Motor neuron (in vitro differentiated cells): ENCODE data around the gene ZNF335. TPM values are rescaled to one million over a fixed set of nuclear protein-coding genes. Genes with fewer than 3 reads are reported as not detected.

Experiments
- ATAC-seq, 8 experiments: fragments of 200-7000 bp; cut with Tn5 transposase; replicated peaks in 6 of 8; 2 replicates each; pipeline ENCODE4 v1.8.0; 2021; ENCODE audit warnings: mild to moderate bottlenecking in 8 of 8, moderate library complexity in 8 of 8
- H3K27ac ChIP-seq, 2 donors: fragments of 250-450 bp; sonication (Bioruptor Pico); 2 replicates each; pipeline ENCODE4 v1.9.0; 2021; ENCODE audit warnings: antibody characterized with exemption in 2 of 2, mild to moderate bottlenecking in 2 of 2, moderate library complexity in 1 of 2
- H3K4me1 ChIP-seq, 2 donors: fragments of 250-450 bp; sonication (Bioruptor Pico); replicated peaks in 1 of 2; 2 replicates each; pipeline ENCODE4 v1.6.1; 2021; ENCODE audit warnings: antibody characterized with exemption in 2 of 2, mild to moderate bottlenecking in 2 of 2, moderate library complexity in 1 of 2
- H3K4me3 ChIP-seq, 5 donors: fragments of 250-450 bp; sonication (Bioruptor Pico); 2 replicates each; pipeline ENCODE4 v1.9.0; 2021; ENCODE audit warnings: antibody characterized with exemption in 5 of 5, mild to moderate bottlenecking in 5 of 5, moderate library complexity in 4 of 5
- WGBS, 10 experiments: fragments of 450-650 bp; shearing (Covaris generic); methylation state at CpG; one replicate each; pipeline ENCODE4 v1.0.0; 2022; 5-methylcytosine and 5-hydroxymethylcytosine counted together
- in situ Hi-C, 9 experiments: fragments of 400-800 bp; cut with MboI; loops; one replicate each; pipeline ENCODE4 v1.15.0; 2021; ENCODE audit warnings: low sequenced_read_pairs in 9 of 9, low pct_unique_long_range_greater_than_20kb in 2 of 9; ENCODE audit not compliant: unreplicated experiment in 9 of 9
- total RNA-seq, 8 experiments: library from RNA; unstranded; fragments of 300-600 nt; gene quantifications; 2 replicates each; pipeline versions ENCODE4 v1.2.3 to v1.2.4, GENCODE V29; 2022

ZNF335 gene
- 10 to 100 TPM in 6 of 8 experiments, 1 to 10 TPM in 2; 7.3 to 21.9 (median 12.1) TPM for total RNA-seq

- Histone ChIP-seq H3K4me1 (peaks cover 7 to 12% of the 10 kb centered on the region in 2 donors), H3K4me3 (peak within 1 kb of the TSS; percentile 68 to 92 (median 78)), H3K27ac (peak within 1 kb of the TSS; percentile 100)
- peak; percentile 71 to 85 (median 81) for ATAC-seq
- in situ Hi-C loops: no loop called here
- 0 to 3% (median 0%) methylated on average over 1 to 18 of the region's 72 CpGs; no CpG with 5 or more reads in 3 of the 10 experiments for WGBS, 10 experiments
These were observed at the start of gene ZNF335 for GRCh38 chr20:45971675-45972499. Gene ZNF335, minus strand, starts transcription at chr20:45972203. Its CDS starts 793 bp downstream, at chr20:45971410.

- no peak overlapping the region for H3K4me3 ChIP-seq
- ATAC-seq: no peak
- peaks cover 19 to 21% of the 10 kb centered on the region in 2 donors for H3K4me1 ChIP-seq
- H3K27ac ChIP-seq: no peak overlapping the region
- in situ Hi-C loops: loop anchor here in 1 of 9 experiments (25.0 kb wide), 1 partner anchor 317 kb away; no protein-coding TSS in a partner anchor
- 43 to 100% (median 92%) methylated on average over 1 to 4 of the region's 4 CpGs; no CpG with 5 or more reads in 2 of the 10 experiments for WGBS, 10 experiments
These were observed 48.6 kb upstream of the ZNF335 start for GRCh38 chr20:46020555-46020954.

GRCh38 chr20:46018611-46019010 lies 46.6 kb upstream of the ZNF335 start:
- H3K27ac ChIP-seq: no peak overlapping the region
- no peak overlapping the region for H3K4me3 ChIP-seq
- no peak for ATAC-seq
- in situ Hi-C loops: loop anchor here in 1 of 9 experiments (25.0 kb wide), 1 partner anchor 319 kb away; no protein-coding TSS in a partner anchor
- peaks cover 8 to 11% of the 10 kb centered on the region in 2 donors for H3K4me1 ChIP-seq
- WGBS, 10 experiments: 14 to 87% (median 27%) methylated on average over 1 to 6 of the region's 6 CpGs; no CpG with 5 or more reads in 1 of the 10 experiments

- no peak overlapping the region for H3K27ac ChIP-seq
- no peak overlapping the region for H3K4me3 ChIP-seq
- peaks cover 6 to 9% of the 10 kb centered on the region in 2 donors for H3K4me1 ChIP-seq
- ATAC-seq: no peak
- in situ Hi-C loops: loop anchor here in 1 of 9 experiments (25.0 kb wide), 1 partner anchor 319 kb away; no protein-coding TSS in a partner anchor
- 0 to 93% (median 43%) methylated on average over 1 to 4 of the region's 4 CpGs; no CpG with 5 or more reads in 2 of the 10 experiments for WGBS, 10 experiments
These were observed 46.1 kb upstream of the ZNF335 start for GRCh38 chr20:46018112-46018511.

- in situ Hi-C loops: loop anchor here in 1 of 9 experiments (25.0 kb wide), 1 partner anchor 320 kb away; no protein-coding TSS in a partner anchor
- WGBS, 10 experiments: 14 to 100% (median 74%) methylated on average over 1 to 4 of the region's 4 CpGs; no CpG with 5 or more reads in 1 of the 10 experiments
- no peak for ATAC-seq
- Histone ChIP-seq H3K27ac (no peak overlapping the region), H3K4me1 (peaks cover 0 to 4% of the 10 kb centered on the region in 2 donors), H3K4me3 (no peak overlapping the region)
These were observed 45.3 kb upstream of the ZNF335 start for GRCh38 chr20:46017272-46017671.

- in situ Hi-C loops: loop anchor here in 1 of 9 experiments (25.0 kb wide), 1 partner anchor 323 kb away; no protein-coding TSS in a partner anchor
These were observed 42.8 kb upstream of the ZNF335 start for GRCh38 chr20:46014517-46015396.

GRCh38 chr20:46013829-46014516 lies 42.0 kb upstream of the ZNF335 start:
- Histone ChIP-seq H3K27ac (no peak overlapping the region), H3K4me3 (peak overlapping the region in 2 of 5 donors; percentile 4 to 13), H3K4me1 (no peaks in the 10 kb centered on the region)
- in situ Hi-C loops: loop anchor here in 1 of 9 experiments (25.0 kb wide), 1 partner anchor 323 kb away; no protein-coding TSS in a partner anchor
- ATAC-seq: peak; percentile 82 to 91 (median 88)
- 0 to 10% (median 3%) methylated on average over 1 to 16 of the region's 67 CpGs; no CpG with 5 or more reads in 4 of the 10 experiments for WGBS, 10 experiments

More at GRCh38 chr20:46014517-46015396, 42.8 kb upstream of the ZNF335 start:
- 14 to 72% (median 42%) methylated on average over 1 to 6 of the region's 7 CpGs; no CpG with 5 or more reads in 2 of the 10 experiments for WGBS, 10 experiments
- Histone ChIP-seq H3K4me1 (no peaks in the 10 kb centered on the region), H3K27ac (no peak overlapping the region), H3K4me3 (peak overlapping the region in 1 of 5 donors; percentile 4)
- ATAC-seq: no peak

- Histone ChIP-seq H3K27ac (no peak overlapping the region), H3K4me3 (no peak overlapping the region), H3K4me1 (peaks cover 0 to 2% of the 10 kb centered on the region in 2 donors)
- WGBS, 10 experiments: 5% methylated on average over 8 of the region's 29 CpGs; no CpG with 5 or more reads in 9 of the 10 experiments
- ATAC-seq: peak in 2 of 8 experiments; percentile 1
- in situ Hi-C loops: loop anchor here in 1 of 9 experiments (25.0 kb wide), 1 partner anchor 324 kb away; no protein-coding TSS in a partner anchor
These were observed 41.4 kb upstream of the ZNF335 start for GRCh38 chr20:46013322-46013828.

GRCh38 chr20:46012921-46013320 lies 40.9 kb upstream of the ZNF335 start:
- no peak overlapping the region for H3K27ac ChIP-seq
- WGBS, 10 experiments: 17 to 61% (median 50%) methylated on average over 1 to 3 of the region's 10 CpGs; no CpG with 5 or more reads in 6 of the 10 experiments
- in situ Hi-C loops: loop anchor here in 1 of 9 experiments (25.0 kb wide), 1 partner anchor 324 kb away; no protein-coding TSS in a partner anchor
- peaks cover 0 to 6% of the 10 kb centered on the region in 2 donors for H3K4me1 ChIP-seq
- H3K4me3 ChIP-seq: no peak overlapping the region
- no peak for ATAC-seq

GRCh38 chr20:46011631-46012482 lies 39.9 kb upstream of the ZNF335 start:
- H3K4me1 ChIP-seq: peaks cover 0 to 6% of the 10 kb centered on the region in 2 donors
- H3K4me3 ChIP-seq: no peak overlapping the region
- peak in 3 of 8 experiments; percentile 39 to 77 (median 48) for ATAC-seq
- in situ Hi-C loops: loop anchor here in 1 of 9 experiments (25.0 kb wide), 1 partner anchor 325 kb away; no protein-coding TSS in a partner anchor
- 0 to 91% (median 36%) methylated on average over 2 to 22 of the region's 57 CpGs; no CpG with 5 or more reads in 3 of the 10 experiments for whole genome bisulfite sequencing, 10 experiments
- no peak overlapping the region for H3K27ac ChIP-seq
